ENCODE data around the gene EPM2A.

DNA sequence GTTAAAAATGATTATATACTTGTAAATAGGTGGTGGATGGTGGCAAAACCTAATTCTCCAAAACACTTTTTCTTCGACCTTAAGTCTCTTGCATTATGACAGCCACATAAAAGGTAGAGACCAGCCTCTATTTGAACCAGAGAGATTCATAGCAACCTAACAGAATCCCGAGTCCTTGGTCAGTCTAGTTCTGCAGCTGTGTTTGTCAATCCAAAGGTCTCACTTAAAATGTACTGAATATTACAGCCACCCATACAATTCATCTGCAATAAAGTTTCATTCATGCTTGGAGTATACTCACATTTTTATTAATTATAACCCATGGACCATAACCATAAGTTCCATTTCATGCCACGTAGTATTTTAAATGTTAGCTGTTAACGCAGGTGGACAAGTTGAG lies 87.2 kb downstream of the EPM2A start:
- TF ChIP-seq, protein P1, sequence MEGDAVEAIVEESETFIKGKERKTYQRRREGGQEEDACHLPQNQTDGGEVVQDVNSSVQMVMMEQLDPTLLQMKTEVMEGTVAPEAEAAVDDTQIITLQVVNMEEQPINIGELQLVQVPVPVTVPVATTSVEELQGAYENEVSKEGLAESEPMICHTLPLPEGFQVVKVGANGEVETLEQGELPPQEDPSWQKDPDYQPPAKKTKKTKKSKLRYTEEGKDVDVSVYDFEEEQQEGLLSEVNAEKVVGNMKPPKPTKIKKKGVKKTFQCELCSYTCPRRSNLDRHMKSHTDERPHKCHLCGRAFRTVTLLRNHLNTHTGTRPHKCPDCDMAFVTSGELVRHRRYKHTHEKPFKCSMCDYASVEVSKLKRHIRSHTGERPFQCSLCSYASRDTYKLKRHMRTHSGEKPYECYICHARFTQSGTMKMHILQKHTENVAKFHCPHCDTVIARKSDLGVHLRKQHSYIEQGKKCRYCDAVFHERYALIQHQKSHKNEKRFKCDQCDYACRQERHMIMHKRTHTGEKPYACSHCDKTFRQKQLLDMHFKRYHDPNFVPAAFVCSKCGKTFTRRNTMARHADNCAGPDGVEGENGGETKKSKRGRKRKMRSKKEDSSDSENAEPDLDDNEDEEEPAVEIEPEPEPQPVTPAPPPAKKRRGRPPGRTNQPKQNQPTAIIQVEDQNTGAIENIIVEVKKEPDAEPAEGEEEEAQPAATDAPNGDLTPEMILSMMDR (conservative IDR thresholded peaks at IDR 0.05; ENCODE audit: low read length): no peak
- TF ChIP-seq EZH2phosphoT487 (IDR thresholded peaks at IDR 0.05; ENCODE audit: borderline replicate concordance): no peak

Data from Loucy (cell line).